GM21526 (cell line): ENCODE measurements around the gene CHPF.

ENCODE experiments used
- ATAC-seq: cut with Tn5 transposase; IDR thresholded peaks from one replicate; pipeline ENCODE4 v1.9.1; 2021; ENCODE audit warnings: moderate library complexity; ENCODE audit not compliant: unreplicated experiment, low FRiP score

Gene CHPF

GRCh38 chr2:219543596-219544358 lies at the start of gene CHPF, which contains the start of gene TMEM198:
CHPF (minus strand) TSS chr2:219543809; CDS start chr2:219543538, 271 bp downstream.
TMEM198 (plus strand) TSS chr2:219544028; CDS start chr2:219544728, 700 bp downstream.
- ATAC-seq = peak; percentile 76

GRCh38 chr2:219593154-219593553 lies 49.5 kb upstream of the CHPF start:
- no peak for ATAC-seq

DNA sequence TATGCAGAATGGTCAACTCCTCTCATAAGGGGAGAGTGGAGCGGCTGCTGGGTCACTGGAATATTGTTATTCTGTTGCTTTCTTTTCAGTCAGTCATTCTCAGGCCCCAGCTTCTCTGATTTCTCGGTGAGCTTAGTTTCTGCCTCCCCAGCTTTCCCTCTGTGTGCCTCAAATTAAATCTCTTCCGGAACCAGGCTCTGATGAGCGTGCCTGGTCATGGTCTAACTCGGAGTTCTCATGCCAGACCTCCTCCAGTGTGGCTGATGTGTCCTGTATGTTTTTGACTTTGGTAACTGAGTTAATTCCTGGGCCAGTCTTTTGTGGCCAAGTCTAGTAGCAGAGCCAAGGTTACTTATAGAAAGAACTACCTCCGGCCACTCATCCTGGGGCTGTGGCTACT lies 49.1 kb upstream of the CHPF start:
- no peak for ATAC-seq

GRCh38 chr2:219591091-219591490 lies 47.5 kb upstream of the CHPF start:
- no peak for ATAC-seq

DNA sequence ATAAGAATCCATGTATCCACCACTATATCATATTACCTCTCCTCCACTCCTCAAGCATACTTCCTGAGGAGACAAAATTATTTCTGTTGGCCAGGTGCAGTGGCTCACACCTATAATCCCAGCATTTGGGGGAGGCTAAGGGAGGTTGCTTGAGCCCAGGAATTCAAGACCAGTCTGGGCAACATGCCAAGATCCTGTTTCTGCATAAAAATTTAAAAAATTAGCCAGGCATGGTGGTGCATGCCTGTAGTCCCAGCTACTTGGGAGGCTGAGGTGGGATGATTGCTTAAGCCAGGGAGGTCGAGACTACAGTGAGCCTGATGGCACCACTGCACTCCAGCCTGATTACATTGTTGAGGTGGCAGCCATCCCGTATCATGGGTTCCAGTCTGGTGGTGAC lies 37.7 kb upstream of the CHPF start:
- ATAC-seq = no peak

- ATAC-seq = no peak
These were observed 35.4 kb upstream of the CHPF start for GRCh38 chr2:219578811-219579613.

DNA sequence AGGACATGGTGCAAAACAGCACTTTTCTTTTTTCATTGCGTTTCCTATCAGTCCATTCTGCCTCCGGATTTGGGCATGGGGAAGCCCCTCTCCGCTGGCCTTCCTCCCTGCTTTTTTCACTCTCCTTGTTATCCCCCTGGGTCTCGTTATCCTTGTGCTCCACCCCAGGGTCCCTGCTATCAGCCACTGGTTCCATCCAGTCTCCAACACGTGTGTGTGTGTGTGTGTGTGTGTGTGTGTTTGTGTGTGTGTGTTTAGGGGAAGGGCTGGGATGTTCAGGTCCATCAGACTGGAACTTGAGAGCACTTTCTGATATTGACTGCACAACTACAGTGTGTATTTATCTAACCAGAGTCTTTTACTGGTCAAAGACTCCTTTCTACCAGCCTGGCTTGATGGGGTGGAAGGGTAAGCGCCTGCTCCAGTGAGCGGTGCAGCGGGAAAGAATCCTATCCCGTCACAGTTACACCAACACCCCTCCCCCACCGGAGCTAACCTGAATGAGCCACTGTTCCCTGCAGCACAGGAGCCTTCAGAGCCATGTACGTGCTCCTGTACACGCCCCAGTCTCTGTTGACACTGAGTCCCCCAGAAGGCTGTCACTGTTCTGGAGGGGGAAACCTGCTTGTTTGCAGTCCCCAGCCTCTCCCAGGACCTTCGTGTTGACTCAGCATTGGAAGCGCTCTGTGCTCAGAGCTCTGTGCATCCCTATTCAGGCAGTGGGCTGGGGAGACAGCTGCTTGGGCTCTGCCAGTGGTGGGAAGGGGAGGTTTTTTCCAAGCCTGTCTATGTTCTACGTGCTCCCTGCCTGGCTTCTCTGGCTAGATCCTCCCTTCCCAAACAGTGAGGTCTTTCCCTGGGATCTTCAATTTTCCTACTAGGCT lies 33.1 kb upstream of the CHPF start:
- no peak for ATAC-seq

DNA sequence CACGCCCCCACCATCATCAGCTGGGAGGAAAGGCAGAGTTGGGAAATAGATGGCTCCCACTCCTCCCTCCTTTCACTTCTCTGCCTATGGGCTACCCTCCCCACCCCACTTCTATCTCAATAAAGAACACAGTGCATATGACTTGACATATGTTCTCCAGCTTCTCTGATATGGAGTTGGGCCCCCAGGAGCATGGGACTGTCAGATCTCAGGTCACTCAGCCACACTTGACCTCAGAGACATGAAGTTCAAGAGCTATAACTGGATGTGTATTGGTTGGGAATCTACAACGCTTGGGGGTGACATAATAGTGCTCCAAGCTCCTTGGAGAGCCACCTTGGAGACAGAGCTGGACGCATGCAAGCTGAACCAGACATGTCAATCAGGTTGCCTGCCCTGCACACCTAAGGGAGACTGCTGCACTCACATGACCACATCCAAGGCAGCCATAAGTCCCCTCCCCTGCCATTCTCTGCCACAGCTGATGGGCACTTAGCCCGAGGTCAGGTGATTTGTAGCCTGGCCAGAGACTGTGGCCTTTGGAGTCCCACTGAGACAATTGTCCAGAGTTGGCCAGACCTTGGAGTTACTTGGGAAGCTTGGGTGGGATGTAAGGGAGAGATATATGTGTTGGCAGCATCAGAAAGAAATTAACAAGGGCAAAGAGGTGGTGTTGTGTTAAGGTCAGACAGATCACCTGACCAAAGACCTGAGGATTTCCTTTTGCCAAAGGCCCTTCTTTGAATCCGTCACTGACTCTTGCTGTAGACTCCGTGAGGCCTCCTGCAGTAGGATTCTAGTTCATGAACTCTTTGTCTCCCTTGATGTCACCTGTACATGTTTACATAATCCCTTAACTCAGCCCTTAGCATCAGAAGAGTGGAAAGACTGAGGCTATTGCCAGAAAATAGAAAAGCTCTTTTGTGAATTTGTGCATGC lies 32.2 kb upstream of the CHPF start:
- no peak for ATAC-seq

DNA sequence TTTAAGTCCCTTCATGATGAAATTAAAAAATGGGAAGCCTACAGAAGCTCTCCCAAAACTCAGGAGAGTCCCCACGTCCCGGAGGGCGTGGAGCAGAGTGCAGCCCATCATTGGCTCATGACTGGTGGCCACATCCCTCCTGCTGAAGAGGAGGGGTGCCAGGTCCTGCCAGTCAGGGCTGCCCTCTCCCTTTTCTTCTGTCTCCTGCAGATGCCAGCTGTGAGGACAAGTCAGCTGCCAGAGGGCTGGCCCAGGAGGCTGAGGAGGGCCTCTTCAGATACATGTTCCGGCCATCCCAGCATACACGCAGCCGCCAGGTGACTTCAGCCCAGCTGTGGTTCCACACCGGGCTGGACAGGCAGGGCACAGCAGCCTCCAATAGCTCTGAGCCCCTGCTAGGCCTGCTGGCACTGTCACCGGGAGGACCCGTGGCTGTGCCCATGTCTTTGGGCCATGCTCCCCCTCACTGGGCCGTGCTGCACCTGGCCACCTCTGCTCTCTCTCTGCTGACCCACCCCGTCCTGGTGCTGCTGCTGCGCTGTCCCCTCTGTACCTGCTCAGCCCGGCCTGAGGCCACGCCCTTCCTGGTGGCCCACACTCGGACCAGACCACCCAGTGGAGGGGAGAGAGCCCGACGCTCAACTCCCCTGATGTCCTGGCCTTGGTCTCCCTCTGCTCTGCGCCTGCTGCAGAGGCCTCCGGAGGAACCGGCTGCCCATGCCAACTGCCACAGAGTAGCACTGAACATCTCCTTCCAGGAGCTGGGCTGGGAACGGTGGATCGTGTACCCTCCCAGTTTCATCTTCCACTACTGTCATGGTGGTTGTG lies 31.1 kb upstream of the CHPF start:
- ATAC-seq = no peak

- ATAC-seq = no peak
These were observed 29.6 kb upstream of the CHPF start for GRCh38 chr2:219573166-219573565.

DNA sequence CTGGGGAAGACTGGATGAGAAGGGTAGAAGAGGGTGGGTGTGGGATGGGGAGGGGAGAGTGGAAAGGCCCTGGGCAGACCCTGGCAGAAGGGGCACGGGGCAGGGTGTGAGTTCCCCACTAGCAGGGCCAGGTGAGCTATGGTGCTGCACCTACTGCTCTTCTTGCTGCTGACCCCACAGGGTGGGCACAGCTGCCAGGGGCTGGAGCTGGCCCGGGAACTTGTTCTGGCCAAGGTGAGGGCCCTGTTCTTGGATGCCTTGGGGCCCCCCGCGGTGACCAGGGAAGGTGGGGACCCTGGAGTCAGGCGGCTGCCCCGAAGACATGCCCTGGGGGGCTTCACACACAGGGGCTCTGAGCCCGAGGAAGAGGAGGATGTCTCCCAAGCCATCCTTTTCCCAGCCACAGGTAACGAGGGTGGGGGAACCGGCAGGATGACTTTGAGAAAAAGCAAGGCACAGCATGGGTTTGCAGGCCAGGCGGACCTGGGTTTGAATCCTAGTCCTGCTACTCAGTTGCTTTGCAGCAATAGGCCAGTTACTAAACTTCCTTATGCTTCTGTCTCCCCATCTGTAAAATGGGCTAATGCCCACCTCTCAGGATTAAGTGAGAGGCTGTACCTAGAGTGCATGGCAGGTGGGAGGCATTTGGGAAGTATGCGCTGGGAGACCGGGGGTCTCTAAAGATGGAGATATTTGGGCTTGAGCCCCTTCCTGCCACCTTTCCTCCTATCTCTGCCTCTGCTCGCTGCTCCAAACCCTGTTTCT lies 28.8 kb upstream of the CHPF start, which contains the start of gene INHA:
TSS of gene INHA (plus strand) at position 74 of the 765 bp plus-strand sequence. CDS start at position 139, 65 bp downstream.
- no peak for ATAC-seq

GRCh38 chr2:219571311-219572236 lies 28.0 kb upstream of the CHPF start, which contains the start of gene OBSL1:
OBSL1 (minus strand) TSS chr2:219571539; CDS start chr2:219571232, 307 bp downstream.
- ATAC-seq = no peak

DNA sequence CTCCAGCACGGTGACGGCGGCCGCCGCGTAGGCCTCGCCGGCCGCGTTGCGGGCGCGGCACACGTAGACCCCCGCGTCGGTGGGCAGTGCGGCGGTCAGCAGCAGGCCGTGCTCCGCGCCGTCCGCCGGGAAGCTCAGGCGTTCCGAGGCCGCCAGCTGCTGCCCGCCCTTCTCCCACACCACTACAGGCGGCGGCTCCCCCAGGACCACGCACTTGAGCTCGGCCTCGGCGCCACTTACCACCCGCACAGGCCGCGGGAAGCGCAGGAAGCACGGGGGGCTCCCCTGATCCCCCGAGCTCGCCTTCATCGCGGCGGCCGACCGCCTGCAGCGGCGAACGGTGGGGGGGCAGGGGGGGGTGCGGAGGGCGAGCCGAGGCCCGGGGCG lies 27.3 kb upstream of the CHPF start:
- ATAC-seq = no peak

DNA sequence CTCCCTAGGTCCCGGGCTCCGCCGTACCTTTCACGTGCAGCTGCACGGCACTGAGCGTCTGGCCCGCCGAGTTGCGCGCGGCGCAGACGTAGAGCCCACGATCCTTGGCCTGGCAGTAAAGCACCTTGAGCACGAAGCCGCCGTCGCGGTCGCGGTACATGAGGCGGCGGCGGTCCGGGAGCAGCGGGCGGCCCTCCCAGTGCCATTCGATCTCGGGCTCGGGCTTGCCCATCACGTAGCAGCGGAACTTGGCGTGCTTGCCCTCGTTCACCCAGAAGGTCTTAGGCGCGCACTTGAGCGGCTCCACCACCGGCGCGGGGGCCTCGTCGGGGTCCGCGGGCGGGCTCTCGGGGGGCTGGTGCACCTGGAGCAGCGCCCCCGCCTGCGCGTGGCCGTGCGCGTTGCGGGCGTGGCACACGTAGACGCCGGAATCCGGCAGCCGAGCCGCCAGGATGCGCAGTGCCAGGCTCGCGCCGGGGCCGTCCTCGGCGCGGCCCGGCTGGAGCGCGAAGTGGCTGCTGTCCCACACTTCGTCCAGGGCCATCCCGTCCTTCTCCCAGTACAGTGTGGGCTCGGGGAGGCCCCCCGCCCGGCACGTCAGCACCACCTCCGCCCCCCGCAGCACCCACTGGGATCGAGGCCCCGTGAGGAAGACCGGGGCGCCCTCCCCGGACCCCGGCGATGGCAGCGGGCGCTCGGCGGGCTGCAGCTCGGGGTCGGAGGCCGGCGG lies 26.8 kb upstream of the CHPF start:
- ATAC-seq = no peak

DNA sequence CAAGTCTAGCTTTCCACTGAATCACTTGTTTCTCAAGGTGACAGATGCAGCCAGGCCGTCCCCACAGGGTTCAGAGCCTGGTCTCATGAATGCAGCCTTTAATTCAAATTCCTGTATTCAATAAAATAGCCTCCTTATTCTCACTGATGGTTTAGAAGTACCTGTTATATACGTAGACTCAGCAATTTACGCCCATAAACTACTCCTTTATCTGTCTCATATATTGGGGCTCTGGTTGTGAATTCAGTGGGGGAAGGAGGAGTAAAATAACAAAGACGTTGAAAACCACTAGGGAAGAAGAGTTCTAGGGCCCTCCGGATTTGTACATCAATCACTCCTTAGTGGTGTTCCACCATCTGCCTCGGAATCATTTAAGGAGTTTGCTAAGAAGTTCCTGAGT lies 26.0 kb upstream of the CHPF start:
- no peak for ATAC-seq

GRCh38 chr2:219569041-219569440 lies 25.4 kb upstream of the CHPF start:
- no peak for ATAC-seq
